Measurements from ENCODE around the gene MTA1. TPM values are rescaled to one million over a fixed set of nuclear protein-coding genes. Genes with fewer than 3 reads are reported as not detected.

The MTA1 gene
- polyA plus RNA-seq, 2 of the 4 experiments (the other 2 are of a cell fraction): 46.8 to 86.7 TPM

- no peak overlapping the region for H3K27ac ChIP-seq
- CTCF ChIA-PET: interaction anchor here (1.2 to 1.8 kb wide), 6 partner anchors 10 to 76 kb away, joined by 3 to 6 read pairs (median 4); no protein-coding TSS in a partner anchor
- ATAC-seq (no peak), DNase-seq (ENCODE audit: low read depth in 1 of 2, low spot score in 1 of 2) (no peak), FAIRE-seq (no peak)
- POLR2A ChIA-PET: no interaction called here
- no peaks in the 10 kb centered on the region for H3K9me3 ChIP-seq
- no peak for TF ChIP-seq ELK1 (IDR thresholded peaks at IDR 0.05; ENCODE audit: low read depth, low read length)
- TF ChIP-seq RARB (CRISPR knock-in tag; IDR thresholded peaks at IDR 0.05): no peak
- TF ChIP-seq, protein P1, sequence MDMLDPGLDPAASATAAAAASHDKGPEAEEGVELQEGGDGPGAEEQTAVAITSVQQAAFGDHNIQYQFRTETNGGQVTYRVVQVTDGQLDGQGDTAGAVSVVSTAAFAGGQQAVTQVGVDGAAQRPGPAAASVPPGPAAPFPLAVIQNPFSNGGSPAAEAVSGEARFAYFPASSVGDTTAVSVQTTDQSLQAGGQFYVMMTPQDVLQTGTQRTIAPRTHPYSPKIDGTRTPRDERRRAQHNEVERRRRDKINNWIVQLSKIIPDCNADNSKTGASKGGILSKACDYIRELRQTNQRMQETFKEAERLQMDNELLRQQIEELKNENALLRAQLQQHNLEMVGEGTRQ (IDR thresholded peaks at IDR 0.05): no peak
- TF ChIP-seq TFCP2L1 (CRISPR knock-in tag; IDR thresholded peaks at IDR 0.05): no peak
- no peak for TF ChIP-seq POLR2AphosphoS2 (conservative IDR thresholded peaks at IDR 0.05; ENCODE audit: low read length)
- TF ChIP-seq RNF2 (IDR thresholded peaks at IDR 0.05; ENCODE audit: borderline replicate concordance, low read depth): no peak
- TF ChIP-seq, protein P2, sequence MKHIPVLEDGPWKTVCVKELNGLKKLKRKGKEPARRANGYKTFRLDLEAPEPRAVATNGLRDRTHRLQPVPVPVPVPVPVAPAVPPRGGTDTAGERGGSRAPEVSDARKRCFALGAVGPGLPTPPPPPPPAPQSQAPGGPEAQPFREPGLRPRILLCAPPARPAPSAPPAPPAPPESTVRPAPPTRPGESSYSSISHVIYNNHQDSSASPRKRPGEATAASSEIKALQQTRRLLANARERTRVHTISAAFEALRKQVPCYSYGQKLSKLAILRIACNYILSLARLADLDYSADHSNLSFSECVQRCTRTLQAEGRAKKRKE (CRISPR knock-in tag; IDR thresholded peaks at IDR 0.05; ENCODE audit: low read depth): no peak
- TF ChIP-seq RCOR1 (IDR thresholded peaks at IDR 0.05; ENCODE audit: low read depth, low read length): no peak
- TF ChIP-seq, protein P3, sequence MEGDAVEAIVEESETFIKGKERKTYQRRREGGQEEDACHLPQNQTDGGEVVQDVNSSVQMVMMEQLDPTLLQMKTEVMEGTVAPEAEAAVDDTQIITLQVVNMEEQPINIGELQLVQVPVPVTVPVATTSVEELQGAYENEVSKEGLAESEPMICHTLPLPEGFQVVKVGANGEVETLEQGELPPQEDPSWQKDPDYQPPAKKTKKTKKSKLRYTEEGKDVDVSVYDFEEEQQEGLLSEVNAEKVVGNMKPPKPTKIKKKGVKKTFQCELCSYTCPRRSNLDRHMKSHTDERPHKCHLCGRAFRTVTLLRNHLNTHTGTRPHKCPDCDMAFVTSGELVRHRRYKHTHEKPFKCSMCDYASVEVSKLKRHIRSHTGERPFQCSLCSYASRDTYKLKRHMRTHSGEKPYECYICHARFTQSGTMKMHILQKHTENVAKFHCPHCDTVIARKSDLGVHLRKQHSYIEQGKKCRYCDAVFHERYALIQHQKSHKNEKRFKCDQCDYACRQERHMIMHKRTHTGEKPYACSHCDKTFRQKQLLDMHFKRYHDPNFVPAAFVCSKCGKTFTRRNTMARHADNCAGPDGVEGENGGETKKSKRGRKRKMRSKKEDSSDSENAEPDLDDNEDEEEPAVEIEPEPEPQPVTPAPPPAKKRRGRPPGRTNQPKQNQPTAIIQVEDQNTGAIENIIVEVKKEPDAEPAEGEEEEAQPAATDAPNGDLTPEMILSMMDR (IDR thresholded peaks at IDR 0.05): no peak
- TF ChIP-seq FOSB (CRISPR knock-in tag; IDR thresholded peaks at IDR 0.05): no peak
- TF ChIP-seq ZNF302 (CRISPR knock-in tag; IDR thresholded peaks at IDR 0.05): no peak
- TF ChIP-seq KDM5A (IDR thresholded peaks at IDR 0.05): no peak
- TF ChIP-seq PHF8 (IDR thresholded peaks at IDR 0.05; ENCODE audit: borderline replicate concordance, low read depth): no peak
- no peak for TF ChIP-seq JUN (IDR thresholded peaks at IDR 0.05)
- no peak overlapping the region for H3K4me2 ChIP-seq
- WGBS (ENCODE audit: missing lambda C conversion rate): 97% methylated on average over 2 of the region's 2 CpGs
- no peak overlapping the region for H3K4me3 ChIP-seq
- H3K4me1 ChIP-seq: peaks cover 13% of the 10 kb centered on the region; the same call in 2 of the 3 replicates
These were observed 6.1 kb upstream of the MTA1 start for GRCh38 chr14:105413544-105413886.

DNA sequence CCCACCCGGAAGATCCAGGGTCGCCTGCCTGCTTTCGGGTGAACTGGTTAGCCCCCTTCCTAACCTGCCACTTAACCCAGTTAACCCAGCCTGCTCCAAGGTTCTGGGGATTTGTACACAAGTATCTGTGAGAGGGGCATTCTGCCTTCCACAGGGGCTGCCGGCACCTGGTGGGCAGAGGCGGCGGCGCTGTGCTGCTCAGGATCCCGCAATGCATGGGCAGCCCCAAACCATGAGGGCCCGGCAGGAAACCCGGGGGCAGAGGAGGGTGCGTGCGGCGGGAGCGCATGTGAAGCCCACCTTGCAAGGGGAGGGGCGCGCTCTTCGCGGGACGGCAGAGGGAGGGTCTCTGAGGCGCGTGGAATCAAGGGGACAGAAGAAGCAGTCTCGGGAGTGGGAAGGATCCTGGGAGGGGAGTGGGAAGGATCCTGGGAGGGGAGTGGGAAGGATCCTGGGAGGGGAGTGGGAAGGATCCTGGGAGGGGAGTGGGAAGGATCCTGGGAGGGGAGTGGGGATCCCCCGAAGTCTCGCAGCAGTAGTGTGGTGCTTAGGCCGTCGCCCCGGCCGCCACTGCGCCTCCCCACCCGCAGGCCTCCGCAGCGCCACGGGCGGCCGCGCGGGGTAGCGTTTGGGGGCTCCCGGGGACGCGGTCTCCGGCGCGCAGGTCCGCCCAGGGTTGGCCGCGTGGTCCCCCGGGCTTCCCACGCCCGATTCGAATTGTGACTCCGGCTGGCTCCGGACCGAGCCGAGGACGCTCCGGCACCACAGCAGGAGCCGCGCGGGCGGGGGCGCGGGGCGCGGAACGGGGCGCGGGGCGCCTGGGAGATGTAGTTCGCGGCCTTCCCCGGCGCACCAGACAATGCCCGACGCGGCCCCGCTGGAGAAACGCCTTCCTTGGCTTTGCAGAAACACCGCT, 4.9 kb upstream of the MTA1 start:
- WGBS (ENCODE audit: missing lambda C conversion rate): 32% methylated on average over 47 of the region's 79 CpGs
- H3K9me3 ChIP-seq: no peaks in the 10 kb centered on the region
- no peak for FAIRE-seq
- TF ChIP-seq, protein P3 (IDR thresholded peaks at IDR 0.05): peak; percentile 58
- TF ChIP-seq, protein P4, sequence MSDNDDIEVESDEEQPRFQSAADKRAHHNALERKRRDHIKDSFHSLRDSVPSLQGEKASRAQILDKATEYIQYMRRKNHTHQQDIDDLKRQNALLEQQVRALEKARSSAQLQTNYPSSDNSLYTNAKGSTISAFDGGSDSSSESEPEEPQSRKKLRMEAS (IDR thresholded peaks at IDR 0.05): peak; percentile 78
- TF ChIP-seq, protein P1 (IDR thresholded peaks at IDR 0.05): no peak
- TF ChIP-seq E2F6 (IDR thresholded peaks at IDR 0.05; ENCODE audit: borderline replicate concordance, low read depth): peak; percentile 59; the same call in 1 of the 2 replicates
- no peak for TF ChIP-seq KDM1A (IDR thresholded peaks at IDR 0.05; ENCODE audit: low read depth)
- TF ChIP-seq TFCP2L1 (CRISPR knock-in tag; IDR thresholded peaks at IDR 0.05): no peak
- 0 out of 2 replicates have a peak, but pooled peaks have one; percentile 39 for TF ChIP-seq HMGXB4 (CRISPR knock-in tag; IDR thresholded peaks at IDR 0.05; ENCODE audit: borderline replicate concordance)
- TF ChIP-seq PHF8 (IDR thresholded peaks at IDR 0.05; ENCODE audit: borderline replicate concordance, low read depth): 0 out of 2 replicates have a peak, but pooled peaks have one; percentile 16
- TF ChIP-seq MYC (IDR thresholded peaks at IDR 0.05; ENCODE audit: borderline replicate concordance, low read length): 0 out of 2 replicates have a peak, but pooled peaks have one; percentile 52
- no peak for TF ChIP-seq TP53 (CRISPR knock-in tag; IDR thresholded peaks at IDR 0.05)
- TF ChIP-seq POLR2A (IDR thresholded peaks at IDR 0.05; ENCODE audit: low read length): peak; percentile 41
- TF ChIP-seq JUN (IDR thresholded peaks at IDR 0.05): peak in 1 of 2 experiments; percentile 53; a peak in 1 of 5 replicates

More for the DNA sequence above, 4.9 kb upstream of the MTA1 start:
- peak; percentile 79 to 89 for ATAC-seq
- DNase-seq (ENCODE audit: low read depth in 1 of 2, low spot score in 1 of 2): peak; percentile 61 to 82
- ChIA-PET POLR2A (interaction anchor here (0.7 kb wide), 1 partner anchor 44 kb away, joined by 3 read pairs; no protein-coding TSS in a partner anchor), CTCF (interaction anchor here (0.7 to 1.4 kb wide), 8 partner anchors 11 to 142 kb away, joined by 3 to 5 read pairs (median 4); no protein-coding TSS in a partner anchor)
- Histone ChIP-seq H3K4me3 (peak overlapping the region; percentile 41), H3K4me1 (peaks cover 20% of the 10 kb centered on the region; the same call in 2 of the 3 replicates), H3K4me2 (peak overlapping the region; percentile 76), H3K27ac (peak overlapping the region; percentile 74 to 97)
